GM18858 (cell line): ENCODE results near the gene UFD1.

Experiments used
- ATAC-seq: cut with Tn5 transposase; IDR thresholded peaks from one replicate; pipeline ENCODE4 v1.9.1; 2021; ENCODE audit not compliant: unreplicated experiment

The UFD1 gene

DNA sequence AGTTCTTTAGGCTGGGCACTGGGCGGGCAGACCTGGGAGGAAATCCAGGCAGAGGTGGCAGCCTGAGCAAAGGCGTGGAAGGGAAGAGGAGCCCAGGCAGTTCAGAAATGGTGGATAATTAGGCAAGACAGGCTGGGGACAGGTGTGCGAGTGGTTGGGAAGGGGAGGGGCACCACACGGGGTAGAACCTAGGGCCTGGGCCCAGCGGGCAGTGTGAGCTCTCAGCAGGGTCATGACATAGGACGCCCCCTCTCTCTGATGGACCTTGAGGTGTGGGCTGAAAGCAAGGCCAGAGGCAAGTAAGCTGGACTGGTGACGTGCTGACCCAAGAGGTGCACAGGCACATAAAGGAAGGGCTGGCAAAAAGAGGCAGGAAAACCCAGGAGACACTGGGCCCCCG lies 6.8 kb downstream of the UFD1 start:
- no peak for ATAC-seq

DNA sequence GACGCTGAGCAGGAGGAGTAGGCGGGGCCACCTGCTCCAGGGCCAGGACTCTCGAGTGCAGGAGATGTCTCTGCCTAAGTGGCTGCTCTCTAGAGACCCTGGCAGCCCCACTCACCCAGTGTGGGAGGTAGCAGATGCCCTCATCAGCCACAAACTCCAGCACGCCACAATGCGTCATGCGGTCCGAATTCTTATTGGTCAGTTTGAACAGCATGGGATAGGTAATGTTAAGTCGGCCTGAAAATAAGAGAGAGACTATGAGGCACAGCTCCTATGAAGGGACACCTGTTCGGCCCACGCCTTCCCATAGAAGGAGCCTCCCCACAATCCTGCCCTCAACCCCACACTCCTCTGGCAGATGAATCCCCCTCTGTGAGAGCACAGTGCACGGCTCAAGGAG lies 7.4 kb downstream of the UFD1 start:
- no peak for ATAC-seq

DNA sequence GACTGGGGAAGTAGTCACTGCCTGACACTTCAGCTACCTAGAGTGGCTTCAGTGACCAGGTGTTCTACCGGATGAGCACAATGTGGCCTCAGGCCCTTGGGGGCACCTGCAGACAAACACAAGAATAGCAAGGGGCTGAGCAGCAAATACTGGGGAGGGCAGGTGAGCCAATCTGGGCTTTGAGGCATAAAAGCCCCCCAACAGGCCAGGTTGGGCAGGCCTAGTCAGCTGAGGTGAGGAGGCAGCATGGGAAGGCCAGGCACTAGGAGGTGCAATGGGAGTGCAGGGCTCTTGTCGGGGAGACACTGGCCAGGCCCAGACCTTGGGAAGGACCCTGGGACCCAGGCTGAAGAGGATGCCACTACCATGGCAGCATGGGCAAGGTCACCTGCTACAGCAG lies 9.0 kb downstream of the UFD1 start:
- ATAC-seq, result no peak

DNA sequence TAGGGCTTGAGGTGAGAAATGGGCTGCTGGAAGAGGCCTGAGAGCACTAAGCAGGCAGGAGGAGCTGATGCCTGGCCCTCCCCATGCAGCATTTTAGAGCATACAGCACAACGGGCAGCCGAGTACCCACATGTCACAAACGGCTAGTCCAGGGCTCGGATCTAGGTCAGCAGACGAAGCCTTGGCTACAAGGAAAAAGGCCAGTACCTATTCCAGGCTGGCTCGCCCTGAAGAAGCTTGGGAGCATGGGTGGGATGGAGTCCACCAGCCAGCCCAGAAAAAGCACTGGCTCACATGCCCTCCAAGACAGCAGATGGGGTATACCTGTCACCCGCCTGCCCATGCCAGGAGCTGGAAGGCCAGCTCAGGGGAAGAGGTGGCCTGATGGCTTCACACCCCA lies 9.6 kb downstream of the UFD1 start:
- ATAC-seq, result no peak

DNA sequence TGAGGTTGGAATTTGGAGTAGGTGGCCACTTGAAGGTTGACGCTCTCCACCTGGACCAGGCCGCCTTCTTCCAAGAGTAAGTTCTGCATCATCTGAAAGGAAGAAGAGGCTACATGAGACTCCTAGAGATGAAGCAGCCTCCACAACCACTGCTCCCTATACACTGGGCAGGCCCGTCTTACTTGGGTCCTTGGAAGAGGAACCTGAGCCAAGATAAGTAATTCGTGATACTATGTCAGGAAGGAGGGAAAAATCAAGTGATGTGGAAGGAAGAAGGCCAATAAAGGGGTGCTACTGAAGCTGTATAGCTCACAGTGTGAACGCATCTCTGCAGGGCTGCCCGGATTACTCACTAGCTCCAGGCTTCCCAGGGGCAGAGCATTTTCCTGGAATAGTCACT lies 11.1 kb downstream of the UFD1 start:
- ATAC-seq, result no peak

DNA sequence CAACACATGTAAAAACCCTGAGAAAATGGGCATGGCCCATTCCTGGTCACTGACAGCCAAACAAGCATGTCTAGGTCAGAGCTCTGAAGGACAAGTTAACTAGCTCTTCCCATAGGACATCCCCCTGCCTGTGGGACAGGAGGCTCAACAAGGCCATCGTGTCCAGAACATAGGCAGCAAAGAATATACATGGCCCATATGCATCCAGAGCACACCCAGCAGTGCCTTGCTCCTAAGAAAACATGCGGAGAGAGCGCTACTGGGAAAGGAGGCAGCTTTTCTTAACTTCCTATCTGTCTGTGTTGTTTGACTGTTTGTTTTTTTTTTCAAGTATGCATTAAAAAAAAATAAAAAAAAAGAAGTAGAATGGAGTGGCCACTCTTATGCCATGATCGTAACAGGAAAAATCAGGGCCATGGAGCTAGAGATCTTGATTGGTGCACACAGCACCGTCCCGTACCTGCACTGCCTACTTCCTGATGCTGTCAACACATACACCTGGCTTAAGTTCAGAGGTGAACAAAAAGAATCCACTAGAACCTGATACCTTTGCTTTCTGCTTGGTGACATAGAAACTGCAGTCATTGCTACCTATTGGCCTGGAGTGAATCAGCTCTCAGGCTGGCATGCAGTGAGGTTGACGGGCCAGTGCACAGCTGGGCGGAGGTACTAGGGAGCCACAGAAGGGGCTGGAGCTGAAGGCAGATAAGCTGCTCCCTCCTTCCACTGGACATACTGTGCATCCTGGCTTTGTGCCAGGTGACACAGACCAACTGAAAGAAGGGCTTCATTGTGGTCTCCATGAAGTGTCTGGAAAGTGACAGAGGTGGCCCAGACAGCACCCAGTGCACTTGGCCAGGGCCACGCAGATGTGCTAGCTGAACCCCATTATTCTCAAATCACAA lies 11.9 kb downstream of the UFD1 start:
- no peak for ATAC-seq

DNA sequence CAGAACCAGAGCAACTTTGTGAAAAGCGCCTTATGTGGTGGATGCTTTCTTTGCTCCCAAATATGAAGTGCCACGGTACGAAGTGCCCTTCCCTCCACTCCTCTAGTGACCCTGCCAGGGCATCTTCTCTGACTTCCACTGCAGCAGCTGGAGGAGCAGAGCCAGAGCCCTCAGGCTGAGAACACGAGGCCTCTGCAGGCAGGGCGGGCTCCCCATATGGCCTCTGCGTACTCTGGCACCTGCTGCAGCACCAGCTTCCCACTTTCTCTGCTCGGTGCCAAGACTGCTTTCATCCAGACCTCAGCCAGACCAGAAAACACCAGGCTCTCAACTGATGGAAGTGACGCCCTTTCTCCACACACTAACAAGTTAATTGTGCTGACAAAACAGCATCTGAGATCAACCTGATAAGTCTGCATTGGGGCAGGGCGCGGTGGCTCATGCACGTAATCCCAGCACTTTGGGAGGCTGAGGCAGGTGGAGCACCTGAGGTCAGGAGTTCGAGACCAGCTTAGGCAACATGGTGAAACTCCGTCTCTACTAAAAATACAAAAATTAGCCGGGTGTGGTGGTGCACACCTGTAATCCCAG lies 12.8 kb downstream of the UFD1 start:
- ATAC-seq, result no peak

DNA sequence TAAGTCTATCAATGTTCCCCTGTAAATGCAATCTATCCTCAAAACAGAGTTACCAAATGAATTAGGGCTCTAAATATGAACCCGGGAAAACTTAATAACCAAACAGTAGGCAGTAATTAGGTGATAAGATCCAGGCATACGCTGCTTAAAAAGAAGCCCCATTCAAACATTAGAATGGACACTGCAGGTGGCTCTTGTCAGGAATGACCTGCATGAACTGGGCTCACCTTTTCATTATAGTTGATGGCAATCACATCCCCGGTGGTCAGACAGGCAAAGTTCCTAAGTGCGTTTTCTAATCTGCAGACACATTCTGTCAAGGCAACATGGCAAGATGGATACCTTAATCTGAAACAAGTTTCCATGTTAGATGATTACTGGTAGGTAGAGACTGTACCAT lies 14.0 kb downstream of the UFD1 start:
- ATAC-seq, result no peak

DNA sequence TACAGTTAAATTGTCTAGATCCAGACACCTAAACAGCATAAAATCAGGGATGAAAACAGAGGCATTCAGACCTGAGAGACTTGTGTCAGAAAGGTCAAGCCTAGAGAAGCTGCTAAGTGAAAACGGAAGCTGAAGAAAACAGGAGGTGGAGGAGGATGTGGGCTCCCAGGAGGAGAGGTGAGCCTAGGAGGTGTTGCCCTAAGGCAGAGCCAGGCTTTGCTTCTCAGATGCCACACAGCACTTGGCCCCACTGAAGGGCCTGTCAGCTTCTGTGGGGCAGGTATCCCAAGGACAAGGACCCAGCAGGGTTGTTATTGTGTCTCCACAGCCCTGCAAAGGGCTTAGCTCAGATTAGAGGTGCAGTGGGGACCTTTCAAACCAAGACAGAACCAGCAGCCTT lies 14.4 kb downstream of the UFD1 start:
- ATAC-seq, result no peak

DNA sequence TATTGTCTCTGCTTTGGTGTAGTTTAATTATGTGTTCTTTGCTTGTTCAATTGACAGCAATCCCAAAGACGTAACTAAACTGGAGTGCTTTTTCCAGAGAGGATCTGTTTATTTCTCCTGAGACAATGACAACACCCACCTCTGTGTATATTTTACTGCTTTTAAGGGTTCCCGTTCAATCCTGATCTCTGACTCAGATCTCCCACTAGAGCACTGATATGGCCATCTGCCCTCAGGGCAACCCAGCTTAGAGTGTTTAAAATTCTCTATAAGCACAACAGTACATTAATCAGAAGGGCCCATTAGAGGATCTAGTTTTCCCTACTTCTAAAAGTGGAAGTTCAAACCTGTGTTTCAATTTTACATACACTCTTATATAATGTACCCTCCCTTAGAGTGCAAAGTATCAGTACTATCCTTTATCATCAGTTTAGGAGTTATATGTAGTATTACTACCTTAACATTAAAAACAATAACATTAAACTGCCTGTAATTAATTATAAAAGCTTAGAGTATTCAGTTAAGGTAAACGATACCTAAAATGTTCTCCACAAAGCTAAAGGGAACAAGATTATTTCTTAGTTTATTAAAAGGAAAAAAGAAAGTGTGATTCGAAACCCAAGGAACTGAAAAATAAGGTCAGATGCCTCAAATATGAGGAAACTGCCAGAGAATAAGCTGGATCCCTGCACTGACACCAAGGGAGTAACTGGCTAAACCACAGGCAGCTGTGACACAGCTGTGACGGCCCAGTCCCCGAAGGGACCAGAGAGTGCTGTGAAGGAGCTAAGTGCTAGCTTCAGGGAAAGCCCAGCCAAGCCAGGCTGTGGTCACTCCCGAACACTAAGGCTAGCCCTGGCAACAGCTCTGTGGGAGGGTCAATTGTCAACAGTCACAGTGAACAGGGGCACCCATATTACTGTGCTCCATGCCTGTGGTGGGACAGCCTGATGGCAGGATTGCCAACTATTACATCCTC lies 15.2 kb downstream of the UFD1 start:
- no peak for ATAC-seq

DNA sequence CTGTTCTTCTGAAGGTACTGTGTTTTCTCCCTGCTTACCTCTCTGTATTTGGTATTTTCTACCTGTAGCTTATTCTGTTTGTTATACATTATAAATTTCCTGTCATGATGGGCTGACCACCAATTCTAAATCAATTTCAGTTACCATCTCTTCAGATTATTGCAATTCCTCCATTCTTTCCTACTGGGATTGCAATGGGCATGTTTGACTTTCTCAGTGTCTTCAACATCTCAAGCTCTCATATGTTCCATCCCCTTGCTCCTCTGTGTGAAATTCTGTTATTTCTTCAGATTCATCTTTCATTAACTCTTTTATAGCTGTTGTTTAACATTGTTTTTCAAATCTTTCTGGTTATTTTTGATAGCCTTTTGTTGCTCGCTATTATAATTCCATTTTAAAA lies 16.0 kb downstream of the UFD1 start:
- ATAC-seq, result no peak

DNA sequence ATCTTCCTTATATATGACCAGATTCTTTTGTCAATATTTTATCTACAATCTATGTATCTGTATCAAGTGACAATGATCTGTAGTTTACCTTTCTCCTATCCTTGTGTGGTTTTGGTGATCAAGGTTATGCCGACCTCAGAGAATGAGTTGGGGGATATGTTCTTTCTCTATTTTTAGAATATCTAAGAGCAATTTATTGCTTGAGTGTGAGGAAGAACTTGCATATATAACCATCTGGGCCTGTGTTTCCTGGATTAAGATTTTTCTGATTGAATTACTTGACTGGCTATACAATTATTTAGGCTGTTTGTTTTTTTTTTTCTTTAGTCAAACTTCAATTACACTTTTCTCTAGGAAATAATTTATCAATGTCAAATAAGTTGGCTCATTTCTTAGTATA lies 17.5 kb downstream of the UFD1 start:
- no peak for ATAC-seq

DNA sequence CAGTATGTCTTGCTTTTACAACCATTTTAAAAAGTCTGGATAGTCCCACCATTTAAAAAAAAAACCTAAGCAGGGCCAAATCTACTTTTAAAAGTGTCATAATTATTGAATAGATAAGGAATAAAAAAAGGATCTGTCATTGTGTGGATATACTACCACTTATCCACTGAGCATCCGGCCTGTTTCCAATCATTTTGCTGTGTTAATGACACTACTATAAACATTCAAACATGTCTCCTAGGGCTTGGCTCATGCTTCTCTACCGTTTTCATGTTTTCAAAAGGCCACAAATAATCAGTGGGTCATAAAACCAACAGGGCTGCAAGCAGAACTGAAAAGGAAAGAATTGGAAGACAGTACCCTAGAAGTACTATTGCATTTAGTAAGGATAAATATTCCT lies 19.0 kb downstream of the UFD1 start:
- ATAC-seq, result no peak

DNA sequence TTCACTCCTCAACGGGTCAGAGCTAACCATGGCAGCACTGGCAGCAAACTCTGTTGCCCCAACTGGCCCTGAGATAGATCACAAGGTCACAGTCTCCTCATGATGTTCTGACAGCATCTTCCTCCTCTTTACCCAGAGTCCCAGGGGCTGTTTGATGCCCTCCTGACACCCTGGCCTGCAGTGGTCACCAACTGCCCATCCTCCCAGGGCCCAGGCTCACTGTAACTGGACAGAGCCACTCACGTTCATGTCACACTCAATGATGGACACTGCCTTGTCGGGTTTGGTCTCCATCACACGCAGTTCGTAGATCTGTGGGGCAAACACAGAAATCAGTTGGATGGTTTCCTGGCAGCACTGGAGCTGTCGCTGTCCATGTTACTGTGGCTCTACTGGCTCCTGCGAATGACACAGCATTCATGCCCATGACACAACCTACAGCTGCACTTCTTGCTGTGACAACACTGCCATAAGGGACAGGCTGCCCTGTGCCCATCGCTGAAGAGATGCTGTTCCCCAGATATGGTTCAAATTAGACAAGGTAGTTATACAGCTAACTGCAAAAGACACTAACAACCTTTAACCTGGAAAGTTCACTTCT lies 21.1 kb downstream of the UFD1 start:
- no peak for ATAC-seq

DNA sequence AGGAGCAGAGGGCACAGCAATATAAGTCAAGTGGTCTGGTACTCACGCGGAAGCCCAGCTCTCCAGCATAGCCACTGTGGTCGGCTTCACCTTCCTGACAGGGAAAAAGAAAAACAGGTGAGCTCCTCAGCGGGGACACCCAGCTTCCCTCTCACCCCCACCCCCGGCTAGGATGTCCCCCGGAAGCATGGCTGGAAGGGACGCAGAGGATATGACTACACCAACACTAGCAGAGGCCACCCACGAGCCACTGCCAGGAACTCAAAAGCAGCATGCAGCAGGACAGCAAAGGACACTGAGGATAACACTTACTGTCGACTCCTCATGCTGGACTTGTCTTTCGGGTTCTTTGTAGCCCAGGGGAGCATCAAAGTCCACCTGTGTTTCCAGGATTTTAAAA lies 22.5 kb downstream of the UFD1 start:
- ATAC-seq, result no peak

DNA sequence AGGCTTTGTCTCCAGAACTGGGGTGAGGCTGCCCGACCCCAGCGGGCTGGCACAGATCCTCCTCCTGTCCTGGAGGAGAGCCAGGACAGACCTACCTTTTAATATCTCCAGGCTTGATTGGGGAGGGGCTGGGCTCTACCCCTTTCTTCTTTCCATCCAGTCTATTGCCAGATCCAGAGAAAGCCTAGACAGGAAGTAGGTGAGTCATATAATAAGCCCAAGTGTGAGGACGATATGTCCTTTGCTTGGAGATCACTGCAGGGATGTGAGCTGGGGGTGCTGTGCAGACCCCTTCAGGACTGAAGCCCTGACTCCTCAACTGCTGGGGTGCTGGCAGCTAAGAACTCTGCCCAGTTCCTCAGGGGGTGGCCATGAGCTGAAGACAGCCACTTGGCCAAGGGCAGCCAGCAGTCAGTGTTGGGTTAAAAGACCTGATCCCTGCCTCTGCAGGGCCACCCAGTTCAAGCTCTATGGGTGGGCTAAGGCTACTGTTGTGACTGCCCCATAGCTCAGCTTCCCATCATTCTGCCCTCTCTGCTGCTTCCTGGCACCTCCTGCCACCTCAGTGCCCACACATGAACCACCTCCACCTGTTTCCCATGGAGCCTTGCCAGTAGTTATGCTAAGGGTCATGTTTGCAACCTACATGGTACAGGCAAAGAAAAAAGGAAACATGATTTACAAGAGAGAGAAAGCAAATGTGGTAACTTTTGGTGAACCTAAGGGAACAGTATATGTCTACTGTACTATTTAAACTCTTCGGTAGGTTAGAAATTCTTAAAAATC lies 23.2 kb downstream of the UFD1 start:
- no peak for ATAC-seq

DNA sequence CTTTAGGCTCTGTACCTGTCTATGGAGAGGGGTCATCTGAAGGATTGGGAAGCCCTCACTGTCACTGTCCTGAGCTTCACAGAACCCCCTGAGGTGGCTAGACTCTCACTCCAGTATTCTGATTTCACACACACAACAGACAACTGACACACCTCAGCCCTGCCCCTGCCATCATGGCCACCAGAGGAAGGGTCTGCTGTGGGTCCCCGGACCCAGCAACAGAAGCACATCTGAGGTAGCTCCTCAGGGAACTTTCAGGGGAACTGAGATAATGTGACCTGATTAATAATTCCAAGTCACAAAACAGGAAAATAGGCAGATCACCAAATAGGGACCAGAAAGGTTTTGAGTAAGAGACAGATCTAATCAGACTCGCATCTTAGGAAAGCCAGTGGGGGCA lies 24.0 kb downstream of the UFD1 start:
- no peak for ATAC-seq

DNA sequence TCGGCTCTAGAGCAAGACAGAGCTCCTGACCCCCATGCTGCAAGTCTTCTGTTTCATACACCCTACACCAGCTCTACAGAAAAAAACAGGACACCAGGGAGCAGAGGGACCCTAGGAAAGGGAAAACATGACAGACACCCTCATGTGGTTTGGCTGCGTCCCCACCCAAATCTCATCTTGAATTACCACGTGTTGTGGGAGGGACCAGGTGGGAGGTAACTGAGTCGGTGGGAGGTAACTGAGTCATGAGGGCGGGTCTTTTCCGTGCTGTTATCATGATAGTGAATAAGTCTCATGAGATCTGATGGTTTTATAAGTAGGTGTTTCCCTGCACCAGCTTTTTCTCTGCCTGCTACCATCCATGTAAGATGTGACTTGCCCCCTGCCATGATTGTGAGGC lies 24.8 kb downstream of the UFD1 start:
- ATAC-seq, result no peak

DNA sequence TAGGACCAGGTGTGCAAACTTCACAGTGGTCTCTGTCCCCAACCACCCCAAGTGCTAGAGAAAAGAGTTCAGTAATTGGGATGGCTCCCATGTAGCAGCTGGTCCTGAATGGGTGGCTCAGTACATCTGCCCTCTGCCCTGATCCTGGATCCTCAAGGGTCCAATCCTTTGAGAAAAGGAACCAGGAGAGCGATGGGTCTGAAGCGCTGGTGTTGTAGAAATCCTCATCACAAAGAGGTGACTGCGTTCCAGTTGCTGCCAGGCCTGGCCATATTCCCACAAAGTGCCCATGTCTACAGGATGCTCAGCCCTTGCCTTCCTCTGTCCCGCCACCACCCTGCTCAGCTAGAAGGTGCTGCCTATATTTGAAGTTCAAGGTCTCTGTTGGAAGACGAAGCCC lies 25.3 kb downstream of the UFD1 start:
- no peak for ATAC-seq

DNA sequence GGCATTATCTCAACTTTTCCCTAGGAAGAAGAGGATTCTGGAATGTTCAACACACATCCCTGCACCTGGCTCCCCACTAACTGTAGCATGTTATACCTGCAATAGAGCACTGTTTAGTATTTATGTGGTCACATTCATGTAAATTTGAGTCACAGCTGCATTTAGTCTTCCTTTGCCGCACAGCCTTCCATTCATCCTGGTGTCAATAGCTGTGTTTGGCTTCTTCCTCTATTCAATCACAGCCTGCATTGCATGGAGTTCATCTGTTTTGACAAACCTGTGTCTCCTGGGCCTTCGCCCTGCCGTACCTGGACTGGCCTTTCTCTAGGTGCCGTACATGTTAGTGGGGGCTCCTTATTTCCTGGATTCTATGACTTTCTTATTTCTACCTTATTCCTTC lies 27.4 kb downstream of the UFD1 start:
- ATAC-seq, result no peak
